ENCODE measurements around the gene PCDH18.
"Not testable (repeated sequence)": the region's sequence is repeated elsewhere in the genome, so short reads cannot be mapped to it uniquely, and the experiment has no call there.

PCDH18 gene

GRCh38 chr4:137528673-137529072 lies 3.6 kb downstream of the PCDH18 start:
- DNase-seq: no peak

GRCh38 chr4:137526681-137527080 lies 5.6 kb downstream of the PCDH18 start:
- no peak for DNase-seq

- DNase-seq: peak; percentile 40
Measured at GRCh38 chr4:137524725-137525369, 7.4 kb downstream of the PCDH18 start.

- no peak for DNase-seq
Measured at GRCh38 chr4:137523329-137523728, 9.0 kb downstream of the PCDH18 start.

GRCh38 chr4:137521053-137521452 lies 11.2 kb downstream of the PCDH18 start:
- DNase-seq: no peak

GRCh38 chr4:137519406-137519805 lies 12.9 kb downstream of the PCDH18 start:
- no peak for DNase-seq

- not testable (repeated sequence) for DNase-seq
Measured at GRCh38 chr4:137517323-137517722, 15.0 kb downstream of the PCDH18 start.

- DNase-seq: no peak
Measured at GRCh38 chr4:137514406-137515111, 17.7 kb downstream of the PCDH18 start.

GRCh38 chr4:137510557-137511265 lies 21.6 kb downstream of the PCDH18 start:
- no peak for DNase-seq

GRCh38 chr4:137509855-137510282 lies 22.4 kb downstream of the PCDH18 start:
- DNase-seq: no peak

GRCh38 chr4:137502339-137503129 lies 29.8 kb downstream of the PCDH18 start:
- no peak for DNase-seq

- DNase-seq: not testable (repeated sequence)
Measured at GRCh38 chr4:137496267-137496666, 36.0 kb downstream of the PCDH18 start.

GRCh38 chr4:137495578-137495977 lies 36.7 kb downstream of the PCDH18 start:
- no peak for DNase-seq

- DNase-seq: not testable (repeated sequence)
Measured at GRCh38 chr4:137483313-137483959, 48.9 kb downstream of the PCDH18 start.

GRCh38 chr4:137479657-137480056 lies 52.6 kb downstream of the PCDH18 start:
- DNase-seq: not testable (repeated sequence)

- DNase-seq: no peak
Measured at GRCh38 chr4:137476345-137476744, 55.9 kb downstream of the PCDH18 start.

- DNase-seq: no peak
Measured at GRCh38 chr4:137474711-137475301, 57.5 kb downstream of the PCDH18 start.

GRCh38 chr4:137471895-137472294 lies 60.4 kb downstream of the PCDH18 start:
- no peak for DNase-seq

- DNase-seq: no peak
Measured at GRCh38 chr4:137471461-137471860, 60.8 kb downstream of the PCDH18 start.

GRCh38 chr4:137470806-137471205 lies 61.5 kb downstream of the PCDH18 start:
- no peak for DNase-seq

All from right hindlimb (tissue), 1 donor.